ENCODE results near the gene ESCO1. TPM values are rescaled to one million over a fixed set of nuclear protein-coding genes. Genes with fewer than 3 reads are reported as not detected.
A peak's percentile ranks its signal among the peaks of the same experiment; 100 is the strongest.

ESCO1 gene
- total and polyA plus RNA-seq, 2 of the 13 experiments (the other 11 are each of a cell fraction or from before 2014, with no cell fraction given): 6.3 to 19.4 TPM

DNA sequence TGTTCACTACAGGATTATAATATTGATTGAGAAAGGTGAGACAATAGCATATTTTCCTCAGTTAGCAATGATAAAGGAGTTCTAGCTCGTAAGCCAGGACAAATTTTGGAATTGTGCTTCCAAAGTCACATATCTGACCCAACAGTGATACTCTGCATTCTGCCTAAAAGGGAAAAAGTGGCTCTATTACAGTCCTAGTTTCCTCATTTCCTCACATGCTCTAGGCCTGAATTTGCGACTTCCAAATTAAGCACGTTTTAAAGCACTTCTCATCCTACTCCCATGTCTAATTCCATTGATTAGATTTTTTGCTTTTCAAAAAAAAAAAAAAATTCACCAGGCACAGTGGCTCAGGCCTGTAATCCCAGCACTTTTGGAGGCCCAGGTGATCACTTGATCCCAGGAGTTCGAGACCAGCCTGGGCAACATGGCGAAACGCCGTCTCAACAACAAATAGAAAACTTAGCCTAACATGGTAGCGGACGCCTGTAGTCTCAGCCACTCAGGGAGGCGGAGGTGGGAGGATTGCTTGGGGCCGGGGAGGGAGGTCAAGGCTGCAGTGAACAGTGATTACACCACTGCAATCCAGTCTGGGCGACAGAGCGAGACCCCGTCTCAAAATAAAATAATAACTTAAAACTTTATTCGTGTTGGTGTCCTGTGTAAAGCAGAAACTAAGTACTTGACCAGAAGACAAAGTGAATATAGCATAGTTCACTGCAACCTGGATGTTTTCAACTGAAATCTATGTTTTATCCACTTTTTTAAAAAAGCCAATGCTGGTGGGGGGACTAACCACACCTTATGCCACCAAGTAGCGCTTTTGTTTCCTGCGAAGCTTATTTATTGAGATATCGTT lies 1.5 kb downstream of the ESCO1 start (continued):
- TF ChIP-seq, protein P1, sequence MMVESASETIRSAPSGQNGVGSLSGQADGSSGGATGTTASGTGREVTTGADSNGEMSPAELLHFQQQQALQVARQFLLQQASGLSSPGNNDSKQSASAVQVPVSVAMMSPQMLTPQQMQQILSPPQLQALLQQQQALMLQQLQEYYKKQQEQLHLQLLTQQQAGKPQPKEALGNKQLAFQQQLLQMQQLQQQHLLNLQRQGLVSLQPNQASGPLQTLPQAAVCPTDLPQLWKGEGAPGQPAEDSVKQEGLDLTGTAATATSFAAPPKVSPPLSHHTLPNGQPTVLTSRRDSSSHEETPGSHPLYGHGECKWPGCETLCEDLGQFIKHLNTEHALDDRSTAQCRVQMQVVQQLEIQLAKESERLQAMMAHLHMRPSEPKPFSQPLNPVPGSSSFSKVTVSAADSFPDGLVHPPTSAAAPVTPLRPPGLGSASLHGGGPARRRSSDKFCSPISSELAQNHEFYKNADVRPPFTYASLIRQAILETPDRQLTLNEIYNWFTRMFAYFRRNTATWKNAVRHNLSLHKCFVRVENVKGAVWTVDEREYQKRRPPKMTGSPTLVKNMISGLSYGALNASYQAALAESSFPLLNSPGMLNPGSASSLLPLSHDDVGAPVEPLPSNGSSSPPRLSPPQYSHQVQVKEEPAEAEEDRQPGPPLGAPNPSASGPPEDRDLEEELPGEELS (CRISPR knock-in tag; IDR thresholded peaks at IDR 0.05): no peak
- TF ChIP-seq ATAD3A (CRISPR knock-in tag; IDR thresholded peaks at IDR 0.05) (no peak), FLYWCH1 (CRISPR knock-in tag; IDR thresholded peaks at IDR 0.05) (no peak), BCL6 (CRISPR knock-in tag; IDR thresholded peaks at IDR 0.05) (0 out of 2 replicates have a peak, but pooled peaks have one; percentile 18), YY1 (IDR thresholded peaks at IDR 0.05; ENCODE audit: insufficient read depth, insufficient replicate concordance, low read depth, low read length) (peak; percentile 65), MTF2 (CRISPR knock-in tag; IDR thresholded peaks at IDR 0.05; ENCODE audit: borderline replicate concordance) (no peak), NFE2 (CRISPR knock-in tag; IDR thresholded peaks at IDR 0.05) (no peak), SAP130 (CRISPR knock-in tag; IDR thresholded peaks at IDR 0.05; ENCODE audit: low read depth) (peak; percentile 31; the same call in 1 of the 2 replicates), RELA (CRISPR knock-in tag; IDR thresholded peaks at IDR 0.05) (no peak), ZNF44 (CRISPR knock-in tag; IDR thresholded peaks at IDR 0.05) (no peak), IKZF5 (CRISPR knock-in tag; IDR thresholded peaks at IDR 0.05) (no peak), HMGA1 (CRISPR knock-in tag; conservative IDR thresholded peaks at IDR 0.05) (no peak), ATF2 (CRISPR knock-in tag; IDR thresholded peaks at IDR 0.05) (no peak), ZNF253 (CRISPR knock-in tag; IDR thresholded peaks at IDR 0.05; ENCODE audit: borderline replicate concordance) (no peak), ZSCAN20 (CRISPR knock-in tag; IDR thresholded peaks at IDR 0.05; ENCODE audit: borderline replicate concordance) (no peak), SIN3B (IDR thresholded peaks at IDR 0.05; ENCODE audit: low read length) (no peak), MYC (CRISPR knock-in tag; IDR thresholded peaks at IDR 0.05; ENCODE audit: borderline replicate concordance) (no peak), ZNF670 (CRISPR knock-in tag; IDR thresholded peaks at IDR 0.05; ENCODE audit: borderline replicate concordance) (no peak), TBL1XR1 (IDR thresholded peaks at IDR 0.05; ENCODE audit: borderline replicate concordance, low read length, partially characterized antibody) (no peak), ZNF598 (CRISPR knock-in tag; IDR thresholded peaks at IDR 0.05; ENCODE audit: borderline replicate concordance) (no peak)
- TF ChIP-seq, protein P2, sequence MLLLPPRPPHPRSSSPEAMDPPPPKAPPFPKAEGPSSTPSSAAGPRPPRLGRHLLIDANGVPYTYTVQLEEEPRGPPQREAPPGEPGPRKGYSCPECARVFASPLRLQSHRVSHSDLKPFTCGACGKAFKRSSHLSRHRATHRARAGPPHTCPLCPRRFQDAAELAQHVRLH (CRISPR knock-in tag; IDR thresholded peaks at IDR 0.05; ENCODE audit: borderline replicate concordance, low read depth): no peak
- TF ChIP-seq, protein P3, sequence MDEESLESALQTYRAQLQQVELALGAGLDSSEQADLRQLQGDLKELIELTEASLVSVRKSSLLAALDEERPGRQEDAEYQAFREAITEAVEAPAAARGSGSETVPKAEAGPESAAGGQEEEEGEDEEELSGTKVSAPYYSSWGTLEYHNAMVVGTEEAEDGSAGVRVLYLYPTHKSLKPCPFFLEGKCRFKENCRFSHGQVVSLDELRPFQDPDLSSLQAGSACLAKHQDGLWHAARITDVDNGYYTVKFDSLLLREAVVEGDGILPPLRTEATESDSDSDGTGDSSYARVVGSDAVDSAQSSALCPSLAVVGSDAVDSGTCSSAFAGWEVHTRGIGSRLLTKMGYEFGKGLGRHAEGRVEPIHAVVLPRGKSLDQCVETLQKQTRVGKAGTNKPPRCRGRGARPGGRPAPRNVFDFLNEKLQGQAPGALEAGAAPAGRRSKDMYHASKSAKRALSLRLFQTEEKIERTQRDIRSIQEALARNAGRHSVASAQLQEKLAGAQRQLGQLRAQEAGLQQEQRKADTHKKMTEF (CRISPR knock-in tag; IDR thresholded peaks at IDR 0.05): no peak
- TF ChIP-seq, protein P4, sequence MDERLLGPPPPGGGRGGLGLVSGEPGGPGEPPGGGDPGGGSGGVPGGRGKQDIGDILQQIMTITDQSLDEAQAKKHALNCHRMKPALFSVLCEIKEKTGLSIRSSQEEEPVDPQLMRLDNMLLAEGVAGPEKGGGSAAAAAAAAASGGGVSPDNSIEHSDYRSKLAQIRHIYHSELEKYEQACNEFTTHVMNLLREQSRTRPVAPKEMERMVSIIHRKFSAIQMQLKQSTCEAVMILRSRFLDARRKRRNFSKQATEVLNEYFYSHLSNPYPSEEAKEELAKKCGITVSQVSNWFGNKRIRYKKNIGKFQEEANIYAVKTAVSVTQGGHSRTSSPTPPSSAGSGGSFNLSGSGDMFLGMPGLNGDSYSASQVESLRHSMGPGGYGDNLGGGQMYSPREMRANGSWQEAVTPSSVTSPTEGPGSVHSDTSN (CRISPR knock-in tag; IDR thresholded peaks at IDR 0.05): no peak
